ENCODE results near the gene HSD17B12.
A peak's percentile ranks its signal among the peaks of the same experiment; 100 is the strongest.

Gene HSD17B12

DNA sequence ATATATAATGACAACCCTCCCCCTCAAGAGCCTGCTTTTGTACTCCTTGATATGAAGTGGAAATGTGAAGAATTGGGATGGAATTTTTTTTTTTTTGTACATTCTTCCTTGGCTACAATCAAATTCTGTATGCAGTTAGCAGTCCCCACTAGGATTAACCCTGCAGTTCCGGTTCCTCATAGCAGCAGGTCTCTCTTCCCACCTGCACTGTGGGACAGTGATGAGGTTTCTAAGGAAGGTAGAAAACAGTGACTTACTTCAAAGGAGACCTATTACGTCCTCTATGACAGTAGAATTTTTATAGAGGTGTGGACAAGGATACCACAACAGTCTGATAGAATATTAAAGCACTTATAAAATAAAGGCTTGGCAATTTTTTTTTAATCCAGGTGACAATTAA lies 153.7 kb downstream of the HSD17B12 start:
- no peaks in the 10 kb centered on the region for H3K9me3 ChIP-seq (replicated peaks in 1 of 11)
- H3K27ac ChIP-seq = no peak overlapping the region
- peaks cover 34 to 64% (median 51%) of the 10 kb centered on the region in 11 experiments for H3K36me3 ChIP-seq
- peaks cover 0 to 33% (median 12%) of the 10 kb centered on the region in 10 experiments; a peak in 13 of 20 replicates for H3K4me1 ChIP-seq
- TF ChIP-seq Cebpa-rat (IDR thresholded peaks at IDR 0.05) = no peak
- H3K4me2 ChIP-seq = no peak overlapping the region
- H3K4me3 ChIP-seq = no peak overlapping the region
- no peaks in the 10 kb centered on the region for H3K27me3 ChIP-seq
- peaks cover 0 to 8% (median 0%) of the 10 kb centered on the region in 11 experiments; a peak in 3 of 22 replicates for H4K20me1 ChIP-seq
- no peak overlapping the region for H3K9ac ChIP-seq

DNA sequence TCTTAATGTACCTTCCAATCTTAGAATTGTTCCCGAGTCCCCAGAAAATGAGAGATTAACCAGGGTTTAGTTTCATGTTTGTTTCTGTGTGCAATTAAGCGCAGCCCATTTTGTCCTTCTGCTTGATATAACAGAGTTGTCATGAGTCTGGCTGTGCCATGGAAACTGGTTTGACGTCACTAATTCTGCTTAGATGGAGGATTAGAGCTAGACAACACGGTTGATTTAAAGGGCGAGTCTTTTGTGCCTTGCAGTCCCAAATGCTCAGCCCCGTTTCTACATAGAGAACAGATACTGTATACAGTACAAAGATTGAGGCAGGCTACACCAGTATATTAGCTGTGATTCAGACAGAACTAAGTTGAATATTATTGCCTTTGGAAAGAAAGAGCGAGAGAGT lies 154.6 kb downstream of the HSD17B12 start:
- Histone ChIP-seq H3K4me3 (no peak overlapping the region), H3K4me1 (peaks cover 0 to 26% (median 12%) of the 10 kb centered on the region in 10 experiments; a peak in 13 of 20 replicates), H4K20me1 (peaks cover 0 to 8% (median 0%) of the 10 kb centered on the region in 11 experiments; a peak in 3 of 22 replicates), H3K27me3 (no peaks in the 10 kb centered on the region), H3K9ac (no peak overlapping the region), H3K27ac (no peak overlapping the region), H3K36me3 (peaks cover 42 to 72% (median 58%) of the 10 kb centered on the region in 11 experiments), H3K4me2 (no peak overlapping the region), H3K9me3 (replicated peaks in 1 of 11) (no peaks in the 10 kb centered on the region)
- TF ChIP-seq Cebpa-rat (IDR thresholded peaks at IDR 0.05) = no peak

DNA sequence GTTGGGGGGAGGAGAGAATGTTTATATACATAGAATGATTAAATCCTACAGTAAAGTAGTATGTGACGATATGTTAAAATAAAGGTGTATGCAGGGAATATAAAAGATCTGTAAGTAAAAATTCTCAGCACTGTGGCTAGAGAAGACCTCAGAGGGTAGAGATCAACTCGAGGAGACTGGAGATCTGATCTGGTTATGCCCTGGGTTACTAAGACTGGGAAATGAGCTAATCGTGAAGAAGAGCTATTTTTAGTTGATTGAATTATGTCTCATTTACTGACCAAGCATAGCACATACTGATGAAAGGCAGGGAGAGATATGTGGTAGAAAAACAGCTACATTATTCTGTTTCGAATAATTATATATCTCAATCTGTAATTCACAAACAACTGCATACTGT lies 157.3 kb downstream of the HSD17B12 start:
- Histone ChIP-seq H3K4me3 (no peak overlapping the region), H3K36me3 (peaks cover 52 to 82% (median 63%) of the 10 kb centered on the region in 11 experiments), H3K4me2 (no peak overlapping the region), H3K27me3 (no peaks in the 10 kb centered on the region), H3K27ac (no peak overlapping the region), H3K9ac (no peak overlapping the region), H3K4me1 (peaks cover 0 to 9% (median 0%) of the 10 kb centered on the region in 10 experiments; a peak in 2 of 20 replicates), H4K20me1 (no peaks in the 10 kb centered on the region), H3K9me3 (replicated peaks in 1 of 11) (peaks cover 0 to 6% (median 0%) of the 10 kb centered on the region in 11 experiments; a peak in 2 of 22 replicates)
- no peak for TF ChIP-seq Cebpa-rat (IDR thresholded peaks at IDR 0.05)

DNA sequence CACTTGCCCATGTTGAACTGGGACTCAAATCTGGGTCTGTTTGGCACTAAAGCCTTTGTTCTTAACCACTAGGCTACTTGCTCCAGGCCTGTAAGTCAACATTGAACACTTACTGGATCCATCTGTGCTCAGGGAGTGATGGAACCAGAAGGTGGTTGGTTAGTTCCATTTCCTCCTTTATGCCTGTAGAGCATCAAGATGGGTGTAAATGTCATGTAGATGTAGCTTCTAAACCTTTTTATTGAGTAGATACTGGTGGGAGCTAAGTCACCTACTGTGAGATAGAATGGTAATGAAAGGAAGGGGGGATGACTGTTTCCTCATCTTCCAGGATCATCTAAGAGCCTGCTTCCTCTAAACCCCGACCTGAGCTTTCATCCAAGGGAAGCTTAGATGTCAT lies 161.5 kb downstream of the HSD17B12 start:
- Histone ChIP-seq H3K9me3 (replicated peaks in 1 of 11) (peaks cover 0 to 6% (median 0%) of the 10 kb centered on the region in 11 experiments; a peak in 2 of 22 replicates), H4K20me1 (no peaks in the 10 kb centered on the region), H3K36me3 (peaks cover 63 to 97% (median 83%) of the 10 kb centered on the region in 11 experiments), H3K27ac (no peak overlapping the region), H3K4me2 (no peak overlapping the region), H3K27me3 (no peaks in the 10 kb centered on the region), H3K9ac (no peak overlapping the region), H3K4me3 (no peak overlapping the region), H3K4me1 (no peaks in the 10 kb centered on the region)
- TF ChIP-seq Cebpa-rat (IDR thresholded peaks at IDR 0.05) = no peak

GRCh38 chr11:43845816-43846215 lies 165.3 kb downstream of the HSD17B12 start:
- Histone ChIP-seq H4K20me1 (peaks cover 0 to 5% (median 0%) of the 10 kb centered on the region in 11 experiments; a peak in 3 of 22 replicates), H3K9me3 (replicated peaks in 1 of 11) (0 out of 22 replicates have a peak, but pooled peaks cover 0 to 2% (median 0%) of the 10 kb centered on the region in 11 experiments), H3K36me3 (peaks cover 45 to 85% (median 60%) of the 10 kb centered on the region in 11 experiments), H3K4me2 (no peak overlapping the region), H3K4me1 (peaks cover 0 to 6% (median under 1%) of the 10 kb centered on the region in 10 experiments; a peak in 7 of 20 replicates), H3K9ac (no peak overlapping the region), H3K27ac (no peak overlapping the region), H3K27me3 (no peaks in the 10 kb centered on the region), H3K4me3 (no peak overlapping the region)
- no peak for TF ChIP-seq Cebpa-rat (IDR thresholded peaks at IDR 0.05)

GRCh38 chr11:43852057-43852636 lies 171.6 kb downstream of the HSD17B12 start:
- no peaks in the 10 kb centered on the region for H3K27me3 ChIP-seq
- TF ChIP-seq Cebpa-rat (IDR thresholded peaks at IDR 0.05) = no peak

GRCh38 chr11:43853781-43854180 lies 173.2 kb downstream of the HSD17B12 start:
- peaks cover 0 to 11% (median 0%) of the 10 kb centered on the region in 11 experiments; a peak in 4 of 22 replicates for H4K20me1 ChIP-seq
- no peak overlapping the region for H3K27ac ChIP-seq
- peaks cover 34 to 73% (median 48%) of the 10 kb centered on the region in 11 experiments for H3K36me3 ChIP-seq
- no peak overlapping the region for H3K9ac ChIP-seq
- H3K9me3 ChIP-seq (replicated peaks in 1 of 11) = no peaks in the 10 kb centered on the region
- no peak overlapping the region for H3K4me3 ChIP-seq
- H3K4me1 ChIP-seq = peaks cover 0 to 28% (median 2%) of the 10 kb centered on the region in 10 experiments; a peak in 7 of 20 replicates
- no peak overlapping the region for H3K4me2 ChIP-seq
- TF ChIP-seq Cebpa-rat (IDR thresholded peaks at IDR 0.05) = no peak
- no peaks in the 10 kb centered on the region for H3K27me3 ChIP-seq

More at GRCh38 chr11:43852057-43852636, 171.6 kb downstream of the HSD17B12 start:
- Histone ChIP-seq H3K4me2 (no peak overlapping the region), H4K20me1 (peaks cover 0 to 11% (median 0%) of the 10 kb centered on the region in 11 experiments; a peak in 4 of 22 replicates), H3K27ac (no peak overlapping the region), H3K36me3 (peaks cover 40 to 75% (median 50%) of the 10 kb centered on the region in 11 experiments), H3K4me1 (peaks cover 0 to 20% (median 2%) of the 10 kb centered on the region in 10 experiments; a peak in 7 of 20 replicates), H3K4me3 (no peak overlapping the region), H3K9ac (no peak overlapping the region), H3K9me3 (replicated peaks in 1 of 11) (no peaks in the 10 kb centered on the region)

DNA sequence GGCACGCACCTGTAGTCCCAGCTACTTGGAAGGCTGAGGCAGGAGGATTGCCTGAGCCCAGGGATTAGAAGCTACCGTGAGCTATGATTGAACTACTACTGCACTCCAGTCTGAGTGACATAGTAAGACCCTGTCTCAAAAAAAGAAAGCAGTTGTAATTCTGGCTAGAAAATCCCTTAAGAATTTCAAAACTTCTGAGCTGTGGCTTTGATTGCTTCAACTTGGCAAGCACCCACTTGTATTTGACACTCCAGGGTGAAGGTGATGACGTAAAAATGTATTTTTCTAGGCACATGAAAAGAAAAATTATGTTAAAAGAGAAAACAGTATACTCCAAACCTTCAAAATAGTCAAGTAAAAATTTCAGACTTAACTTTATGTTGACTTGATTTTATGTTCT lies 176.5 kb downstream of the HSD17B12 start:
- Histone ChIP-seq H4K20me1 (peaks cover 0 to 4% (median 0%) of the 10 kb centered on the region in 11 experiments; a peak in 2 of 22 replicates), H3K9ac (no peak overlapping the region), H3K4me3 (no peak overlapping the region), H3K27me3 (no peaks in the 10 kb centered on the region), H3K4me1 (peaks cover 0 to 14% (median 0%) of the 10 kb centered on the region in 10 experiments; a peak in 5 of 20 replicates), H3K4me2 (peak overlapping the region in 3 of 11 experiments; percentile 4 to 47 (median 28); a peak in 4 of 22 replicates), H3K27ac (no peak overlapping the region), H3K9me3 (replicated peaks in 1 of 11) (peaks cover 15 to 25% (median 18%) of the 10 kb centered on the region in 11 experiments), H3K36me3 (peaks cover 39 to 84% (median 56%) of the 10 kb centered on the region in 11 experiments)
- TF ChIP-seq Cebpa-rat (IDR thresholded peaks at IDR 0.05) = no peak

DNA sequence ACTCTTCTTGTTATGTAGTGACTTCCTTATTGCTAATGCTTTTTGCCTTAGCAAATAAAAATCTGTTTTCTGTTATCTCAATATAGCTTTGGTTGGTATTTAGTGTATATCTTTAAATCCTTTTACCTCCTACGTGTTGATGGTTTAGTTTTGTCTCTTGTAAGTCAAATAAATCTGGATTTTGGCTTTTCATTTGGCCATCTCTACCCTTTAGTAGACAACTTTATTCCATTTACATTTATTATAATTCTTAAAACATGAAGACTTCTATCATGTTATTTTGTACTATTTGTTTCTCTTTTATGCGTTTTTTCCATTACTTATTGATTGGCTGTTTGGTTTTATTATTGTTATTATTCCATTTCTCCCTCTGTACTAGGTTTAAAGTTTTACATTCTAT lies 180.6 kb downstream of the HSD17B12 start:
- Histone ChIP-seq H3K27ac (no peak overlapping the region), H3K36me3 (peaks cover 10 to 45% (median 25%) of the 10 kb centered on the region in 11 experiments; a peak in 21 of 22 replicates)
- TF ChIP-seq Cebpa-rat (IDR thresholded peaks at IDR 0.05) = no peak

More for the DNA sequence above, 180.6 kb downstream of the HSD17B12 start:
- H3K4me1 ChIP-seq = peaks cover 9 to 23% (median 13%) of the 10 kb centered on the region in 10 experiments; a peak in 19 of 20 replicates
- H3K9me3 ChIP-seq (replicated peaks in 1 of 11) = peaks cover 15 to 25% (median 18%) of the 10 kb centered on the region in 11 experiments
- H3K9ac ChIP-seq = no peak overlapping the region
- H3K4me3 ChIP-seq = no peak overlapping the region
- no peak overlapping the region for H3K4me2 ChIP-seq
- H4K20me1 ChIP-seq = no peaks in the 10 kb centered on the region; a peak in 1 of 22 replicates
- no peaks in the 10 kb centered on the region for H3K27me3 ChIP-seq
